ENCODE measurements around the gene CTH. TPM values are rescaled to one million over a fixed set of nuclear protein-coding genes. Genes with fewer than 3 reads are reported as not detected.

The CTH gene
- total and polyA plus RNA-seq, 2 experiments from 2014 or later = 31.0 to 34.3 TPM

DNA sequence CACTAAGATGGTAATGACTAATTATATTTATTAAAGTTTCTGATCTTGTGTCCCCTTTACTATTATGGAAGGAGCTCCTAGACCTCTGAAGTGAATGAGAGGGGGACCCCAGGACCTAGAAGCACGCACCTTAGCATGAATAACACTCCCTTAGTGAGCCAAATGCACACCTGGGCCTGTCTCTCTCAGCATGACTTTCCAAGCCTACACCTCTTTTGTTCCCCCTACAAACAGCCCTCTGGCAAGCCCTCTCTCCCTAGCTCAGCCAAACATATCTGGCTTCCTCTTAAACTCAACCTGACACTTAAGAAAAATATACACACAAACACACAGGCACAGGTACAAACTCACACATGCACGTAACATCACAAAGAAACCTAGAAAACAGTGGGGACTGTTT, 7.3 kb upstream of the CTH start:
- no peak overlapping the region for H3K4me3 ChIP-seq
- H2AFZ ChIP-seq = peak overlapping the region; percentile 86; the same call in 1 of the 2 replicates
- no peaks in the 10 kb centered on the region for H3K79me2 ChIP-seq (replicated peaks; ENCODE audit: insufficient read depth)
- H3K36me3 ChIP-seq (ENCODE audit: insufficient read depth) = no peaks in the 10 kb centered on the region
- TF ChIP-seq ZNF114 (CRISPR knock-in tag; IDR thresholded peaks at IDR 0.05) (no peak), STAT1 (IDR thresholded peaks at IDR 0.05; ENCODE audit: unreplicated experiment) (no peak), EZH2 (IDR thresholded peaks at IDR 0.05; ENCODE audit: low read depth, unreplicated experiment) (no peak), CREB1 (CRISPR knock-in tag; IDR thresholded peaks at IDR 0.05; ENCODE audit: low read depth) (no peak)
- TF ChIP-seq, protein P1, sequence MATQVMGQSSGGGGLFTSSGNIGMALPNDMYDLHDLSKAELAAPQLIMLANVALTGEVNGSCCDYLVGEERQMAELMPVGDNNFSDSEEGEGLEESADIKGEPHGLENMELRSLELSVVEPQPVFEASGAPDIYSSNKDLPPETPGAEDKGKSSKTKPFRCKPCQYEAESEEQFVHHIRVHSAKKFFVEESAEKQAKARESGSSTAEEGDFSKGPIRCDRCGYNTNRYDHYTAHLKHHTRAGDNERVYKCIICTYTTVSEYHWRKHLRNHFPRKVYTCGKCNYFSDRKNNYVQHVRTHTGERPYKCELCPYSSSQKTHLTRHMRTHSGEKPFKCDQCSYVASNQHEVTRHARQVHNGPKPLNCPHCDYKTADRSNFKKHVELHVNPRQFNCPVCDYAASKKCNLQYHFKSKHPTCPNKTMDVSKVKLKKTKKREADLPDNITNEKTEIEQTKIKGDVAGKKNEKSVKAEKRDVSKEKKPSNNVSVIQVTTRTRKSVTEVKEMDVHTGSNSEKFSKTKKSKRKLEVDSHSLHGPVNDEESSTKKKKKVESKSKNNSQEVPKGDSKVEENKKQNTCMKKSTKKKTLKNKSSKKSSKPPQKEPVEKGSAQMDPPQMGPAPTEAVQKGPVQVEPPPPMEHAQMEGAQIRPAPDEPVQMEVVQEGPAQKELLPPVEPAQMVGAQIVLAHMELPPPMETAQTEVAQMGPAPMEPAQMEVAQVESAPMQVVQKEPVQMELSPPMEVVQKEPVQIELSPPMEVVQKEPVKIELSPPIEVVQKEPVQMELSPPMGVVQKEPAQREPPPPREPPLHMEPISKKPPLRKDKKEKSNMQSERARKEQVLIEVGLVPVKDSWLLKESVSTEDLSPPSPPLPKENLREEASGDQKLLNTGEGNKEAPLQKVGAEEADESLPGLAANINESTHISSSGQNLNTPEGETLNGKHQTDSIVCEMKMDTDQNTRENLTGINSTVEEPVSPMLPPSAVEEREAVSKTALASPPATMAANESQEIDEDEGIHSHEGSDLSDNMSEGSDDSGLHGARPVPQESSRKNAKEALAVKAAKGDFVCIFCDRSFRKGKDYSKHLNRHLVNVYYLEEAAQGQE (IDR thresholded peaks at IDR 0.05; ENCODE audit: unreplicated experiment) = no peak
- TF ChIP-seq, protein P2, sequence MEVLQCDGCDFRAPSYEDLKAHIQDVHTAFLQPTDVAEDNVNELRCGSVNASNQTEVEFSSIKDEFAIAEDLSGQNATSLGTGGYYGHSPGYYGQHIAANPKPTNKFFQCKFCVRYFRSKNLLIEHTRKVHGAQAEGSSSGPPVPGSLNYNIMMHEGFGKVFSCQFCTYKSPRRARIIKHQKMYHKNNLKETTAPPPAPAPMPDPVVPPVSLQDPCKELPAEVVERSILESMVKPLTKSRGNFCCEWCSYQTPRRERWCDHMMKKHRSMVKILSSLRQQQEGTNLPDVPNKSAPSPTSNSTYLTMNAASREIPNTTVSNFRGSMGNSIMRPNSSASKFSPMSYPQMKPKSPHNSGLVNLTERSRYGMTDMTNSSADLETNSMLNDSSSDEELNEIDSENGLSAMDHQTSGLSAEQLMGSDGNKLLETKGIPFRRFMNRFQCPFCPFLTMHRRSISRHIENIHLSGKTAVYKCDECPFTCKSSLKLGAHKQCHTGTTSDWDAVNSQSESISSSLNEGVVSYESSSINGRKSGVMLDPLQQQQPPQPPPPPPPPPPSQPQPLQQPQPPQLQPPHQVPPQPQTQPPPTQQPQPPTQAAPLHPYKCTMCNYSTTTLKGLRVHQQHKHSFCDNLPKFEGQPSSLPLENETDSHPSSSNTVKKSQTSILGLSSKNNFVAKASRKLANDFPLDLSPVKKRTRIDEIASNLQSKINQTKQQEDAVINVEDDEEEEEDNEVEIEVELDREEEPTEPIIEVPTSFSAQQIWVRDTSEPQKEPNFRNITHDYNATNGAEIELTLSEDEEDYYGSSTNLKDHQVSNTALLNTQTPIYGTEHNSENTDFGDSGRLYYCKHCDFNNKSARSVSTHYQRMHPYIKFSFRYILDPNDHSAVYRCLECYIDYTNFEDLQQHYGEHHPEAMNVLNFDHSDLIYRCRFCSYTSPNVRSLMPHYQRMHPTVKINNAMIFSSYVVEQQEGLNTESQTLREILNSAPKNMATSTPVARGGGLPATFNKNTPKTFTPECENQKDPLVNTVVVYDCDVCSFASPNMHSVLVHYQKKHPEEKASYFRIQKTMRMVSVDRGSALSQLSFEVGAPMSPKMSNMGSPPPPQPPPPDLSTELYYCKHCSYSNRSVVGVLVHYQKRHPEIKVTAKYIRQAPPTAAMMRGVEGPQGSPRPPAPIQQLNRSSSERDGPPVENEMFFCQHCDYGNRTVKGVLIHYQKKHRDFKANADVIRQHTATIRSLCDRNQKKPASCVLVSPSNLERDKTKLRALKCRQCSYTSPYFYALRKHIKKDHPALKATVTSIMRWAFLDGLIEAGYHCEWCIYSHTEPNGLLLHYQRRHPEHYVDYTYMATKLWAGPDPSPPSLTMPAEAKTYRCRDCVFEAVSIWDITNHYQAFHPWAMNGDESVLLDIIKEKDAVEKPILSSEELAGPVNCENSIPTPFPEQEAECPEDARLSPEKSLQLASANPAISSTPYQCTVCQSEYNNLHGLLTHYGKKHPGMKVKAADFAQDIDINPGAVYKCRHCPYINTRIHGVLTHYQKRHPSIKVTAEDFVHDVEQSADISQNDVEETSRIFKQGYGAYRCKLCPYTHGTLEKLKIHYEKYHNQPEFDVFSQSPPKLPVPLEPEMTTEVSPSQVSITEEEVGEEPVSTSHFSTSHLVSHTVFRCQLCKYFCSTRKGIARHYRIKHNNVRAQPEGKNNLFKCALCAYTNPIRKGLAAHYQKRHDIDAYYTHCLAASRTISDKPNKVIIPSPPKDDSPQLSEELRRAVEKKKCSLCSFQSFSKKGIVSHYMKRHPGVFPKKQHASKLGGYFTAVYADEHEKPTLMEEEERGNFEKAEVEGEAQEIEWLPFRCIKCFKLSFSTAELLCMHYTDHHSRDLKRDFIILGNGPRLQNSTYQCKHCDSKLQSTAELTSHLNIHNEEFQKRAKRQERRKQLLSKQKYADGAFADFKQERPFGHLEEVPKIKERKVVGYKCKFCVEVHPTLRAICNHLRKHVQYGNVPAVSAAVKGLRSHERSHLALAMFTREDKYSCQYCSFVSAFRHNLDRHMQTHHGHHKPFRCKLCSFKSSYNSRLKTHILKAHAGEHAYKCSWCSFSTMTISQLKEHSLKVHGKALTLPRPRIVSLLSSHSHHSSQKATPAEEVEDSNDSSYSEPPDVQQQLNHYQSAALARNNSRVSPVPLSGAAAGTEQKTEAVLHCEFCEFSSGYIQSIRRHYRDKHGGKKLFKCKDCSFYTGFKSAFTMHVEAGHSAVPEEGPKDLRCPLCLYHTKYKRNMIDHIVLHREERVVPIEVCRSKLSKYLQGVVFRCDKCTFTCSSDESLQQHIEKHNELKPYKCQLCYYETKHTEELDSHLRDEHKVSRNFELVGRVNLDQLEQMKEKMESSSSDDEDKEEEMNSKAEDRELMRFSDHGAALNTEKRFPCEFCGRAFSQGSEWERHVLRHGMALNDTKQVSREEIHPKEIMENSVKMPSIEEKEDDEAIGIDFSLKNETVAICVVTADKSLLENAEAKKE (CRISPR knock-in tag; IDR thresholded peaks at IDR 0.05) = no peak
- TF ChIP-seq, protein P3, sequence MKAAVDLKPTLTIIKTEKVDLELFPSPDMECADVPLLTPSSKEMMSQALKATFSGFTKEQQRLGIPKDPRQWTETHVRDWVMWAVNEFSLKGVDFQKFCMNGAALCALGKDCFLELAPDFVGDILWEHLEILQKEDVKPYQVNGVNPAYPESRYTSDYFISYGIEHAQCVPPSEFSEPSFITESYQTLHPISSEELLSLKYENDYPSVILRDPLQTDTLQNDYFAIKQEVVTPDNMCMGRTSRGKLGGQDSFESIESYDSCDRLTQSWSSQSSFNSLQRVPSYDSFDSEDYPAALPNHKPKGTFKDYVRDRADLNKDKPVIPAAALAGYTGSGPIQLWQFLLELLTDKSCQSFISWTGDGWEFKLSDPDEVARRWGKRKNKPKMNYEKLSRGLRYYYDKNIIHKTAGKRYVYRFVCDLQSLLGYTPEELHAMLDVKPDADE (IDR thresholded peaks at IDR 0.05) = no peak
- H3K9me3 Mint-ChIP-seq = no peaks in the 10 kb centered on the region
- DNase-seq (ENCODE audit: low spot score) = peak; percentile 23
- no peaks in the 10 kb centered on the region for H3F3A ChIP-seq (replicated peaks; ENCODE audit: low read depth)
- peaks cover 4% of the 10 kb centered on the region for H3K27me3 Mint-ChIP-seq (ENCODE audit: insufficient read depth, low read depth, poor library complexity)
- no peaks in the 10 kb centered on the region for H3K36me3 Mint-ChIP-seq (ENCODE audit: low read depth)
- H3K4me3 Mint-ChIP-seq = no peak overlapping the region
- no peaks in the 10 kb centered on the region for H3K4me1 ChIP-seq (ENCODE audit: insufficient read depth)
- H3K9me2 ChIP-seq (ENCODE audit: insufficient read depth) = no peaks in the 10 kb centered on the region
- H3K27ac ChIP-seq (ENCODE audit: low read depth) = peak overlapping the region; percentile 72; the same call in 1 of the 2 replicates
- no peaks in the 10 kb centered on the region for H3K27me3 ChIP-seq (ENCODE audit: insufficient read depth)
- ATAC-seq = peak; percentile 88
- peak overlapping the region; percentile 54 for H3K27ac Mint-ChIP-seq
- no peaks in the 10 kb centered on the region for H4K20me1 ChIP-seq (replicated peaks; ENCODE audit: insufficient read depth)
- H3K4me1 Mint-ChIP-seq = peaks cover 13% of the 10 kb centered on the region; the same call in 2 of the 3 replicates
- H3K4me2 ChIP-seq = no peak overlapping the region

Measured in GM23338 (cell line).